DND-41 (cell line): ENCODE results near the gene ACTR3C.

Experiments used
- ATAC-seq: fragments of 200-7000 bp; cut with Tn5 transposase; 3 replicates; pipeline ENCODE4 v1.9.1; 2021; ENCODE audit warnings: low read depth; ENCODE audit not compliant: insufficient read depth
- DNase-seq: peaks from one replicate; pipeline ENCODE4 v3.0.0-alpha.2; 2020
- H2AFZ ChIP-seq: 2 replicates; pipeline ENCODE4 v1.6.0; 2012; ENCODE audit warnings: low read depth, low read length
- H3K27ac ChIP-seq: 2 replicates; pipeline ENCODE4 v1.5.1; 2012; ENCODE audit warnings: low read length, inconsistent platforms
- H3K27me3 ChIP-seq: fragments of 200-600 bp; sonication (generic); 2 replicates; pipeline ENCODE4 v1.6.0; 2012; ENCODE audit warnings: low read length, mild to moderate bottlenecking, inconsistent platforms; ENCODE audit not compliant: insufficient read depth, poor library complexity
- H3K36me3 ChIP-seq: 2 replicates; pipeline ENCODE4 v1.5.1; 2012; ENCODE audit warnings: low read length, inconsistent platforms; ENCODE audit not compliant: insufficient read depth
- H3K4me1 ChIP-seq: 2 replicates; pipeline ENCODE4 v1.5.1; 2012; ENCODE audit warnings: mild to moderate bottlenecking, low read length; ENCODE audit not compliant: insufficient read depth
- H3K4me2 ChIP-seq: 2 replicates; pipeline ENCODE4 v1.6.0; 2012; ENCODE audit warnings: mild to moderate bottlenecking, moderate library complexity, low read length, inconsistent platforms; ENCODE audit not compliant: insufficient read depth
- H3K4me3 ChIP-seq, 2 experiments: fragments of 200-600 bp in 1 of 2; shearing (Covaris generic) in 1 of 2; 2 replicates each; pipeline ENCODE4 v1.5.1; 2012 to 2016; ENCODE audit warnings: inconsistent platforms in 2 of 2, low read length in 2 of 2, mild to moderate bottlenecking in 2 of 2, low read depth in 1 of 2, moderate library complexity in 1 of 2
- H3K79me2 ChIP-seq: 2 replicates; pipeline ENCODE4 v1.6.0; 2012; ENCODE audit warnings: low read length, inconsistent platforms; ENCODE audit not compliant: insufficient read depth
- H3K9ac ChIP-seq: 2 replicates; pipeline ENCODE4 v1.6.0; 2012; ENCODE audit warnings: low read depth, mild to moderate bottlenecking, inconsistent platforms, low read length, moderate library complexity
- H3K9me3 ChIP-seq: 2 replicates; pipeline ENCODE4 v1.5.1; 2012; ENCODE audit warnings: low read length, moderate library complexity, mild to moderate bottlenecking, inconsistent platforms; ENCODE audit not compliant: insufficient read depth, severe bottlenecking
- H4K20me1 ChIP-seq: 2 replicates; pipeline ENCODE4 v1.6.0; 2012; ENCODE audit warnings: low read length; ENCODE audit not compliant: insufficient read depth
- EZH2 ChIP-seq: IDR thresholded peaks from 3 replicates; pipeline ENCODE4 v1.6.1; 2012; ENCODE audit warnings: borderline replicate concordance, low read depth, mild to moderate bottlenecking, moderate library complexity, low read length, inconsistent platforms; ENCODE audit not compliant: severe bottlenecking
- TF ChIP-seq, protein P1 (sequence below): IDR thresholded peaks from 2 replicates; pipeline ENCODE4 v1.5.1; 2012; ENCODE audit warnings: borderline replicate concordance, low read length, moderate library complexity, mild to moderate bottlenecking; ENCODE audit not compliant: poor library complexity, severe bottlenecking; ENCODE audit errors: extremely low read depth

Gene ACTR3C

DNA sequence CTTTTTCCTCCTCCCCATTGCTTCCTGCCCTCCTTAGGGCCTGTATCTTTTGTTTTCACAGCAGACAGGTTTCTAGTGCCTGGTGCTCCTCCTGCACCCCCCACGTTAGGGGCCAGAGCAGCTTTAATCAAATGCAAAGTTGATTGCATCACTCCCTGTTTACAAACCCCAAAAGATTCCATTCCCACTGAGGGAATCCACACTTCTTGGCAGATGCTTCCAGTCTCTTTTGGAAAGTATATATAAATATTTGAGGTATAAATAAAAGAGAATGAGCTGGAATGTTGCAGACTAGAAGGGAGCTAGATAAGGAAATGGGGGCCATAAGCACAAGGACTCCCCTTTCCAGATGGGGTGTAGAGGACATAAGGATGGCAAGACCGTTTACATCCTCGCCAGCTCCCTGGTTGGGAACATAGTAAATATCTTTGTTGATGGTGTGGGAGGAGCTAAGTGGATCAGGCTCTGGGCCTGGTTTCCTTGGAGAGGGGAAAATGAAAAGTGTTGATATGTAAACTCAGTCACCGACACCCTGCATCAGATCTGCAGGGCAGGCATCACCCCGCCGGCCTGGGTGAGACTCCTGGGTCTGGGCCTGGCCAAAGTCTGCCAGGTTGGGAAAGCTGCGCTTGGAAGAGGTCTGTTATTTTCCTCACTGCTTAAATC, 11.9 kb upstream of the ACTR3C start:
- no peak for TF ChIP-seq EZH2
- TF ChIP-seq, protein P1, sequence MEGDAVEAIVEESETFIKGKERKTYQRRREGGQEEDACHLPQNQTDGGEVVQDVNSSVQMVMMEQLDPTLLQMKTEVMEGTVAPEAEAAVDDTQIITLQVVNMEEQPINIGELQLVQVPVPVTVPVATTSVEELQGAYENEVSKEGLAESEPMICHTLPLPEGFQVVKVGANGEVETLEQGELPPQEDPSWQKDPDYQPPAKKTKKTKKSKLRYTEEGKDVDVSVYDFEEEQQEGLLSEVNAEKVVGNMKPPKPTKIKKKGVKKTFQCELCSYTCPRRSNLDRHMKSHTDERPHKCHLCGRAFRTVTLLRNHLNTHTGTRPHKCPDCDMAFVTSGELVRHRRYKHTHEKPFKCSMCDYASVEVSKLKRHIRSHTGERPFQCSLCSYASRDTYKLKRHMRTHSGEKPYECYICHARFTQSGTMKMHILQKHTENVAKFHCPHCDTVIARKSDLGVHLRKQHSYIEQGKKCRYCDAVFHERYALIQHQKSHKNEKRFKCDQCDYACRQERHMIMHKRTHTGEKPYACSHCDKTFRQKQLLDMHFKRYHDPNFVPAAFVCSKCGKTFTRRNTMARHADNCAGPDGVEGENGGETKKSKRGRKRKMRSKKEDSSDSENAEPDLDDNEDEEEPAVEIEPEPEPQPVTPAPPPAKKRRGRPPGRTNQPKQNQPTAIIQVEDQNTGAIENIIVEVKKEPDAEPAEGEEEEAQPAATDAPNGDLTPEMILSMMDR = no peak
- Histone ChIP-seq H3K4me2 (no peak overlapping the region), H3K27me3 (no peaks in the 10 kb centered on the region), H3K36me3 (peaks cover 93% of the 10 kb centered on the region), H3K9ac (no peak overlapping the region), H4K20me1 (peaks cover 56% of the 10 kb centered on the region), H3K79me2 (peaks cover 40% of the 10 kb centered on the region), H3K4me3 (no peak overlapping the region), H2AFZ (no peak overlapping the region), H3K4me1 (no peaks in the 10 kb centered on the region), H3K27ac (no peak overlapping the region), H3K9me3 (no peaks in the 10 kb centered on the region)
- DNase-seq = no peak
- ATAC-seq = no peak

DNA sequence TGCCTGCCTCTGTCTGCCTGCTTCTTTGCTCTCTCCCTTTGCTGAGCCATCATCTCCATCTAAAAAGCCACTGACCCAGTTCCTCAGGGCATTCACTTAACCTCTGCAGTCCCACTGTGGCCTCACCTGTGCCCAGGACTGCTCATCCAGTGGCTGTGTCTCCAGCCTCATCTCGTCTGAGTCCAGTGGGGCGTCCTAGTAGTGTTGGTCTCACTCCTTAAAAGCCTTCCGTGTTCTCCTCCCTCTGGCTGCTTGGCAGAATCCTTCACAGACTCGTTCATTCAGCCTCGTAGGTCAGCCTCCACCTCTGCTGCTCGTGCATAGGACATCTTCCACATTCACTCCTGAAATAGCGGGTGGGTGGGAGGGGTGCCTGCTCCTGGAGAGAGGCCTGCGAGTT, 10.8 kb upstream of the ACTR3C start:
- DNase-seq (no peak), ATAC-seq (no peak)
- H3K9me3 ChIP-seq = no peaks in the 10 kb centered on the region
- no peak overlapping the region for H3K4me3 ChIP-seq
- TF ChIP-seq EZH2 = no peak
- TF ChIP-seq, protein P1 = no peak
- peaks cover 51% of the 10 kb centered on the region for H3K79me2 ChIP-seq
- peak overlapping the region; percentile 22; the same call in 1 of the 2 replicates for H3K27ac ChIP-seq
- H3K36me3 ChIP-seq = peaks cover 93% of the 10 kb centered on the region
- no peaks in the 10 kb centered on the region for H3K4me1 ChIP-seq
- H3K4me2 ChIP-seq = no peak overlapping the region
- peaks cover 66% of the 10 kb centered on the region for H4K20me1 ChIP-seq
- H3K27me3 ChIP-seq = no peaks in the 10 kb centered on the region
- H3K9ac ChIP-seq = no peak overlapping the region
- no peak overlapping the region for H2AFZ ChIP-seq

DNA sequence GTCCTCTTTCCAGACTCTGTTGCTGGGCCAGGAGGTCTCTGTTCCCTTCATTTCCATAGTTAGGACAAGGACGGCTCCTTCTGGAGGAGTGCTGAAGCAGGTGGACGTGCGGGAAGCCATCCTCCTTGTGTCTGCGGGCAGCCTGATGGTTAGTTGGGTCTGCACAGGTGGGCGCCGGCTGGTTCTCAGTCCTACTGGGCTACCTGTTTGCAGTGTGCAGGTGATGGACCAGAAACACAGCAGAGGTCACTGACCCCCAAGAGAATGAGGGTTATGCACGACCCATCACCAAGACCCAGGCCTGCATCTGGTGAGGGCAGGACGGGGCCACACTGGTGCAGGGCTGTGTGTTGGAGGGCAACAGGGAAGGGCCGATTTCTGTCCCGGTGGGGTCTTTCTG, 10.3 kb upstream of the ACTR3C start:
- DNase-seq = no peak
- H3K9me3 ChIP-seq = no peaks in the 10 kb centered on the region
- no peaks in the 10 kb centered on the region for H3K27me3 ChIP-seq
- no peak overlapping the region for H3K9ac ChIP-seq
- no peak for ATAC-seq
- no peak overlapping the region for H2AFZ ChIP-seq
- peaks cover 66% of the 10 kb centered on the region for H4K20me1 ChIP-seq
- H3K4me3 ChIP-seq = no peak overlapping the region
- H3K4me2 ChIP-seq = no peak overlapping the region
- H3K27ac ChIP-seq = peak overlapping the region; percentile 22; the same call in 1 of the 2 replicates
- H3K4me1 ChIP-seq = no peaks in the 10 kb centered on the region
- H3K36me3 ChIP-seq = peaks cover 93% of the 10 kb centered on the region
- peaks cover 56% of the 10 kb centered on the region for H3K79me2 ChIP-seq
- TF ChIP-seq, protein P1 = no peak
- no peak for TF ChIP-seq EZH2
